Transverse colon (tissue), 4 donors: Measurements from ENCODE around the gene RHEX.

ENCODE experiments used
- POLR2AphosphoS5 ChIP-seq, 3 donors: sonication (generic); formaldehyde crosslinking; IDR thresholded peaks; one replicate each; pipeline ENCODE4 v1.6.1; 2016; ENCODE audit warnings: antibody characterized with exemption in 3 of 3
- TF ChIP-seq, protein P1 (sequence below), 5 experiments: fragments of 200-600 bp in 3 of 5; fragments of 450-650 bp in 2 of 5; sonication (generic) in 3 of 5; IDR thresholded peaks; 1 replicate in 2 of 5; 2 replicates in 3 of 5; pipeline ENCODE4 v1.5.1; 2016 to 2017; ENCODE audit warnings: antibody characterized with exemption in 5 of 5, inconsistent platforms in 3 of 5, mild to moderate bottlenecking in 2 of 5, moderate library complexity in 1 of 5

DNA sequence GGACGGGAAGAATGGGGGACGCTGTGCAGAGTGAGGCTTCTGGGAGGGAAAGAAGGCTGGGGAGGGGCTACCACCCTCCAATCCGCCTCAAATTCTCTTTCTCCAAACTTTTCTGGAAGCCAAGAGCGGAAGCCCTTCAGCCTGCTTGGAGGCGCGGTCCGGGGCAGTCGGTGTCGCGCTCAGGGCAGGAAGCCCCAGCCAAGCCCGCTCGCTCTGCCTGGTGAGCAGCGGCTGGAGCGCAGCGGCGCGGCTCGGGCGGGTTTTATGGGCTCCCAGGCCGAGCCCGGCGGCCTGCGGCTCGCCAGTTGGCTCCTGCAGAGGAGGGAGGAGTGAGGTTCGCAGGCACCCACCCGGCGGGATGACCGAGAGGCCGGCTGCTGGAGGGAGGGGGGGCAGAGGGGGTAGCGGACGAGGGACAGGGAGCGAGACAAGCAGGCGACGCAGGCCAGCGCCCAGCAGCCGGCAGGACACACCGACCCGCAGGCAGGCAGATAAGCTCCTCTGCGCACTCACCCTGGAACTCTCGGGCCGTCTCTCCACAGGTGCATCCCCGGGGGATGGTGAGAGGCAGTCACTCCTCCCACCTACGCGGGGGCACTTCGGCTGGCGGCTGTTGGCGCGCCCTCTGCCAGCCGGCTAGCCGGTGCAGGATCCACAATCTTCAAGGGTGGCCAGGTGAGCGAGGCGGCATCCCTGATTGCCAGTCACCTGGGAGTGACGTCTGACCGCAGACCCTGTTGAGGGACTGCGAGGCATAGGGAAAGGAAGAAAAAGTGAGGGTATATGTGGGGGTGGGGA lies 64.4 kb downstream of the RHEX start, which contains the start of gene AVPR1B:
- no peak for TF ChIP-seq POLR2AphosphoS5 (IDR thresholded peaks at IDR 0.05)
- TF ChIP-seq, protein P1, sequence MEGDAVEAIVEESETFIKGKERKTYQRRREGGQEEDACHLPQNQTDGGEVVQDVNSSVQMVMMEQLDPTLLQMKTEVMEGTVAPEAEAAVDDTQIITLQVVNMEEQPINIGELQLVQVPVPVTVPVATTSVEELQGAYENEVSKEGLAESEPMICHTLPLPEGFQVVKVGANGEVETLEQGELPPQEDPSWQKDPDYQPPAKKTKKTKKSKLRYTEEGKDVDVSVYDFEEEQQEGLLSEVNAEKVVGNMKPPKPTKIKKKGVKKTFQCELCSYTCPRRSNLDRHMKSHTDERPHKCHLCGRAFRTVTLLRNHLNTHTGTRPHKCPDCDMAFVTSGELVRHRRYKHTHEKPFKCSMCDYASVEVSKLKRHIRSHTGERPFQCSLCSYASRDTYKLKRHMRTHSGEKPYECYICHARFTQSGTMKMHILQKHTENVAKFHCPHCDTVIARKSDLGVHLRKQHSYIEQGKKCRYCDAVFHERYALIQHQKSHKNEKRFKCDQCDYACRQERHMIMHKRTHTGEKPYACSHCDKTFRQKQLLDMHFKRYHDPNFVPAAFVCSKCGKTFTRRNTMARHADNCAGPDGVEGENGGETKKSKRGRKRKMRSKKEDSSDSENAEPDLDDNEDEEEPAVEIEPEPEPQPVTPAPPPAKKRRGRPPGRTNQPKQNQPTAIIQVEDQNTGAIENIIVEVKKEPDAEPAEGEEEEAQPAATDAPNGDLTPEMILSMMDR (IDR thresholded peaks at IDR 0.05): no peak
